H1 (cell line): ENCODE measurements around the gene MPDU1. TPM values are rescaled to one million over a fixed set of nuclear protein-coding genes. Genes with fewer than 3 reads are reported as not detected.

Experiments
- ATF2 ChIP-seq: IDR thresholded peaks from 2 replicates; pipeline ENCODE4 v1.6.1; 2012; ENCODE audit warnings: low read length, inconsistent platforms
- BRCA1 ChIP-seq: IDR thresholded peaks from 2 replicates; pipeline ENCODE4 v1.6.1; 2012; ENCODE audit warnings: low read depth, low read length, improper control_type of control experiment
- CTBP2 ChIP-seq: IDR thresholded peaks from 2 replicates; pipeline ENCODE4 v1.7.0; 2011; ENCODE audit warnings: borderline replicate concordance, mild to moderate bottlenecking, moderate library complexity, mixed read lengths, low read length; ENCODE audit not compliant: insufficient read depth, insufficient read length
- KDM4A ChIP-seq: IDR thresholded peaks from one replicate; pipeline ENCODE4 v1.7.1; 2012; ENCODE audit warnings: low read depth, mild to moderate bottlenecking, moderate library complexity, low read length, inconsistent platforms; ENCODE audit not compliant: severe bottlenecking
- polyA plus RNA-seq, 7 experiments: library from polyadenylated mRNA; depleted of rRNA in 3 of 7; stranded (reverse) in 5 of 7; unstranded in 2 of 7; fragments of >200 nt in 5 of 7; fragments of 200-250 nt in 2 of 7; gene quantifications; 1 replicate in 5 of 7; 2 replicates in 1 of 7; 4 replicates in 1 of 7; pipeline versions ENCODE4 v1.2.1 to v1.2.3, GENCODE V29; 2011 to 2013; ENCODE audit warnings: missing spikeins in 2 of 7, mixed read lengths in 2 of 7
- total RNA-seq: library from RNA; stranded (reverse); fragmentation: NEBNext Ultra II Directional; extraction: Animal tissue kit (Norgen Biotek cat#: 25700); gene quantifications from 2 replicates; pipeline ENCODE4 v1.2.1, GENCODE V29; 2021

MPDU1 gene
- total and polyA plus RNA-seq, 2 of the 8 experiments (the other 6 are each of a cell fraction or from before 2014, with no cell fraction given) = 63.2 to 142 TPM

DNA sequence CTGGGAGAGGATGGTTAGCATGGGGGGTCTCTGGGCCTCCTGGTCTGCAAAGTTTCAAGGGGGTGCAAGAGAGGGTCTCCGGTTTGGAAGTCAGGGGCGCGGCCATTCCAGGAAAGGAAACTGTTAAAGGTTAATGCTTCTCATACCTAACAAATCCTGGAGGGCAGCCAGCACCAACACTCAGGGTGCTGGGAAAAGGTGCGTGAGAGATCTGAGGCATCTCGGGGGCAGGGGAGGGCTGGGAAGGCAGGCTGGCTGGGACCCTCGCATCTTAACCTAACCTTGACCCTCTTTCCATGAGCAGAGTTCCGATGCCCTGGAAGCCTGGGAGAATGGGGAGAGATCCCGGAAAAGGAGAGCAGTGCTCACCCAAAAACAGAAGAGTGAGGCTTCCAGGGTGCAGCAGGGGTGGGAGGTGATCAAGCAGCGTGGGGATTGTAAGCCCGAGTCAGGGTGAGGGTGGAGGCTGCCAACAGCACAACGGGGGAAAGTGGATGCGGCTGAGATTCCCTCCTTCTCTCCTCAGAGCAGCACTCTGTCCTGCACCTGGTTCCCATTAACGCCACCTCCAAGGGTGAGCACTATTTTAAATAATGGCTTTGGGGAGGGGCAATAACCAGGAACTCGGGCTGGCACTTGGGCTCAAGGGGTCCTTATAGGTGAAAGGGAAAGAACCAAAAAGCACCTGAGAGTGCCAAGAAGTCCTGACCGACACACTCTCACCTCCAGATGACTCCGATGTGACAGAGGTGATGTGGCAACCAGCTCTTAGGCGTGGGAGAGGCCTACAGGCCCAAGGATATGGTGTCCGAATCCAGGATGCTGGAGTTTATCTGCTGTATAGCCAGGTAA, 24.1 kb upstream of the MPDU1 start (continued):
- TF ChIP-seq CTBP2 = no peak
- TF ChIP-seq BRCA1 = no peak
- TF ChIP-seq KDM4A = no peak
- no peak for TF ChIP-seq ATF2
